OCI-LY7 (cell line): ENCODE results near the gene ZNF543. TPM values are rescaled to one million over a fixed set of nuclear protein-coding genes. Genes with fewer than 3 reads are reported as not detected.

Experiments
- BruUV-seq: library from RNA; stranded (reverse); fragments of 400-500 nt; replicated peaks from 2 replicates; lab custom pipeline; 2021; lab: Mats Ljungman, UMichigan
- CTCF ChIA-PET: fragments of 300-600 bp; sonication (Branson Sonifier 250); formaldehyde crosslinking; loops from one replicate; lab custom pipeline; 2022; ENCODE audit warnings: antibody characterized with exemption; ENCODE audit not compliant: unreplicated experiment; lab: Charles Lee
- POLR2A ChIA-PET: fragments of 300-600 bp; sonication (Branson Sonifier 250); formaldehyde crosslinking; loops from one replicate; lab custom pipeline; 2022; ENCODE audit warnings: antibody characterized with exemption; lab: Charles Lee
- DNase-seq: peaks from one replicate; pipeline ENCODE4 v3.0.0-alpha.2; 2015; ENCODE audit warnings: low spot score
- H2AFZ ChIP-seq: fragments of 200-600 bp; sonication (generic), shearing (Covaris generic); 2 replicates; pipeline ENCODE4 v1.6.1; 2014; ENCODE audit warnings: mild to moderate bottlenecking, antibody characterized with exemption, low read length, moderate library complexity
- H3K27ac ChIP-seq: fragments of 200-600 bp; sonication (generic); 2 replicates; pipeline ENCODE4 v1.5.1; 2014; ENCODE audit warnings: mixed run types, low read depth, mild to moderate bottlenecking, moderate library complexity, low read length, inconsistent platforms; ENCODE audit not compliant: poor library complexity, severe bottlenecking
- H3K36me3 ChIP-seq: fragments of 200-600 bp; sonication (generic); 2 replicates; pipeline ENCODE4 v1.6.1; 2014; ENCODE audit warnings: mild to moderate bottlenecking, antibody characterized with exemption, low read length, moderate library complexity, mixed read lengths; ENCODE audit not compliant: insufficient read depth
- H3K4me1 ChIP-seq: fragments of 200-600 bp; sonication (generic); 2 replicates; pipeline ENCODE4 v1.5.1; 2014; ENCODE audit warnings: mild to moderate bottlenecking, low read length; ENCODE audit not compliant: insufficient read depth, poor library complexity, severe bottlenecking
- H3K4me2 ChIP-seq: fragments of 200-600 bp; sonication (generic); 2 replicates; pipeline ENCODE4 v1.6.1; 2014; ENCODE audit warnings: mild to moderate bottlenecking, low read length
- H3K4me3 ChIP-seq: fragments of 200-600 bp; sonication (generic); 2 replicates; pipeline ENCODE4 v1.5.1; 2014; ENCODE audit warnings: mild to moderate bottlenecking, low read depth, low read length; ENCODE audit not compliant: poor library complexity, severe bottlenecking
- H3K79me2 ChIP-seq: fragments of 200-600 bp; sonication (generic); 2 replicates; pipeline ENCODE4 v1.6.1; 2016; ENCODE audit warnings: low read depth, mild to moderate bottlenecking, low read length, moderate library complexity, mixed read lengths; ENCODE audit not compliant: insufficient read depth
- H3K9me2 ChIP-seq: fragments of 200-600 bp; sonication (generic); 2 replicates; pipeline ENCODE4 v1.6.1; 2016; ENCODE audit warnings: mild to moderate bottlenecking, low read length, mixed read lengths; ENCODE audit not compliant: insufficient read depth
- H3K9me3 ChIP-seq: fragments of 200-600 bp; sonication (generic); 2 replicates; pipeline ENCODE4 v1.6.1; 2014; ENCODE audit warnings: mild to moderate bottlenecking, mixed run types, low read length, mixed read lengths
- H4K20me1 ChIP-seq: fragments of 200-600 bp; sonication (generic); 2 replicates; pipeline ENCODE4 v1.6.1; 2014; ENCODE audit warnings: mild to moderate bottlenecking, antibody characterized with exemption, low read length, moderate library complexity, mixed read lengths; ENCODE audit not compliant: insufficient read depth
- CTCF ChIP-seq: fragments of 200-600 bp; sonication (generic); conservative IDR thresholded peaks from 2 replicates; pipeline ENCODE4 v1.5.1; 2014; ENCODE audit warnings: mild to moderate bottlenecking, antibody characterized with exemption, low read length, moderate library complexity, mixed read lengths
- EZH2phosphoT487 ChIP-seq: fragments of 200-600 bp; sonication (generic); IDR thresholded peaks from 2 replicates; pipeline ENCODE4 v1.6.1; 2018; ENCODE audit warnings: low read depth, borderline replicate concordance, mild to moderate bottlenecking, mixed run types, antibody characterized with exemption, low read length, moderate library complexity, mixed read lengths
- intact Hi-C: fragments of 100-400 bp; cut with micrococcal nuclease; formaldehyde crosslinking; loops from one replicate; pipeline ENCODE4 v1.10.0; 2022; ENCODE audit not compliant: unreplicated experiment
- total RNA-seq, 2 experiments: library from RNA; depleted of rRNA in 1 of 2; stranded (reverse); fragments of >200 nt in 1 of 2; shearing (Covaris generic) in 1 of 2; gene quantifications; 2 replicates each; pipeline ENCODE4 v1.2.3, GENCODE V29; 2014 to 2022

The ZNF543 gene
- total RNA-seq, 2 experiments from 2014 or later, result 9.4 to 14.6 TPM

DNA sequence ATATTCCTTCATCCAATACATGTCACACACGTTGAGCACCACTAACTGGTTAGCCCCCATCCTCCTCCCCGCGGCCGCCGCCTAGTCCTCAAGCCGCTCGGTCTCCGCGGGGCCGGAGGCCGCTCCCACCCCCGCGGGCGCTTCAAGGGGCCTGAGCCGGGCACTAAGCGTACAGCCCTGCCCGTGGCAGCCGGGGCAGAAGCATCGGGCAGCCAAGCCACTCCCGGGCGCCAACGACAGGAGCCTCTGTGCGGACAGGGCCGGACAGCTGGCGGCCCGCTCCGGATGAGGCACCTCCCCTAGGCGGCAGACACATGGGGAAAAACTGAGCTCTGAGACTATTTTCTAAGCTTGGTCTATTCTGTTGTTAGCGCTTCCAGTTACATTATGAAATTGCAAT is 2.8 kb upstream of the ZNF543 start:
- Histone ChIP-seq H3K27ac (no peak overlapping the region), H4K20me1 (peaks cover 2% of the 10 kb centered on the region; the same call in 1 of the 2 replicates), H3K79me2 (peaks cover 23% of the 10 kb centered on the region), H3K4me1 (peaks cover 19% of the 10 kb centered on the region), H3K4me2 (no peak overlapping the region), H3K9me2 (no peaks in the 10 kb centered on the region), H3K36me3 (peaks cover 1% of the 10 kb centered on the region; the same call in 1 of the 2 replicates), H3K9me3 (no peaks in the 10 kb centered on the region), H3K4me3 (no peak overlapping the region), H2AFZ (no peak overlapping the region)
- no peak for DNase-seq
- no peak for TF ChIP-seq EZH2phosphoT487
- TF ChIP-seq CTCF, result no peak
- ChIA-PET POLR2A (interaction anchor here (0.7 kb wide), 1 partner anchor 16 kb away, joined by 4 read pairs; no protein-coding TSS in a partner anchor), CTCF (no interaction called here)
- no TSS peak for BruUV-seq
- intact Hi-C loops, result no loop called here

GRCh38 chr19:57319869-57320179 is 448 bp upstream of the ZNF543 start:
- Histone ChIP-seq H3K9me3 (no peaks in the 10 kb centered on the region), H3K36me3 (peaks cover 21% of the 10 kb centered on the region), H4K20me1 (peaks cover 5% of the 10 kb centered on the region; the same call in 1 of the 2 replicates), H3K4me2 (peak overlapping the region; percentile 80), H2AFZ (peak overlapping the region; percentile 72; the same call in 1 of the 2 replicates), H3K27ac (peak overlapping the region; percentile 57), H3K4me1 (peaks cover 23% of the 10 kb centered on the region), H3K79me2 (peaks cover 25% of the 10 kb centered on the region), H3K4me3 (peak overlapping the region; percentile 87), H3K9me2 (no peaks in the 10 kb centered on the region)
- TSS peak; percentile 98 for BruUV-seq
- TF ChIP-seq EZH2phosphoT487 (no peak), CTCF (no peak)
- no peak for DNase-seq
- ChIA-PET POLR2A (interaction anchor here (0.6 to 0.7 kb wide), 3 partner anchors 40 to 1231 kb away, joined by 4 to 7 read pairs (median 6); no protein-coding TSS in a partner anchor), CTCF (no interaction called here)
- intact Hi-C loops, result loop anchor here (5.0 kb wide), 1 partner anchor 38 kb away; the partner anchor contains the start of gene ZNF460

GRCh38 chr19:57321116-57321515 is 844 bp downstream of the ZNF543 start:
- BruUV-seq, result no TSS peak
- H3K27ac ChIP-seq, result peak overlapping the region; percentile 57
- intact Hi-C loops, result loop anchor here (5.0 kb wide), 1 partner anchor 39 kb away; the partner anchor contains the start of gene ZNF460
- ChIA-PET POLR2A (interaction anchor here (0.6 kb wide), 1 partner anchor 13 kb away, joined by 3 read pairs; no protein-coding TSS in a partner anchor), CTCF (no interaction called here)
- no peaks in the 10 kb centered on the region for H3K9me2 ChIP-seq
- peaks cover 25% of the 10 kb centered on the region for H3K4me1 ChIP-seq
- peaks cover 25% of the 10 kb centered on the region for H3K79me2 ChIP-seq
- H3K36me3 ChIP-seq, result peaks cover 34% of the 10 kb centered on the region
- H4K20me1 ChIP-seq, result peaks cover 5% of the 10 kb centered on the region; the same call in 1 of the 2 replicates
- no peak overlapping the region; the same call in 1 of the 2 replicates for H2AFZ ChIP-seq
- H3K4me2 ChIP-seq, result peak overlapping the region; percentile 80
- 0 out of 2 replicates have a peak, but pooled peaks have one; percentile 16 for TF ChIP-seq CTCF
- no peak for TF ChIP-seq EZH2phosphoT487
- peak overlapping the region; percentile 87 for H3K4me3 ChIP-seq
- DNase-seq, result no peak
- no peaks in the 10 kb centered on the region for H3K9me3 ChIP-seq
